Measurements from ENCODE around the gene TOP2A.
"Not testable (repeated sequence)": the region's sequence is repeated elsewhere in the genome, so short reads cannot be mapped to it uniquely, and the experiment has no call there.

TOP2A gene

GRCh38 chr17:40373324-40373723 is 44.4 kb downstream of the TOP2A start:
- POLR2A ChIA-PET, result interaction anchor here (0.6 to 1.2 kb wide), 2 partner anchors 11 to 44 kb away, joined by 3 to 4 read pairs; partner anchors contain the start of gene TOP2A

GRCh38 chr17:40372644-40373043 is 45.1 kb downstream of the TOP2A start:
- CTCF ChIA-PET, result interaction anchor here (0.6 kb wide), 1 partner anchor 103 kb away, joined by 3 read pairs; no protein-coding TSS in a partner anchor
- POLR2A ChIA-PET, result interaction anchor here (0.6 to 1.2 kb wide), 2 partner anchors 12 to 45 kb away, joined by 3 to 4 read pairs; partner anchors contain the start of gene TOP2A
- not testable (repeated sequence) for DNase-seq (ENCODE audit: extremely low spot score)

More at GRCh38 chr17:40373324-40373723, 44.4 kb downstream of the TOP2A start:
- CTCF ChIA-PET, result no interaction called here
- DNase-seq (ENCODE audit: extremely low spot score), result no peak
- no peak for TF ChIP-seq ARNT (IDR thresholded peaks at IDR 0.05)
- no peak for TF ChIP-seq PKNOX1 (IDR thresholded peaks at IDR 0.05)
- TF ChIP-seq FOXK2 (IDR thresholded peaks at IDR 0.05), result no peak
- TF ChIP-seq SP1 (IDR thresholded peaks at IDR 0.05), result no peak
- no peak for TF ChIP-seq FOXM1 (IDR thresholded peaks at IDR 0.05; ENCODE audit: borderline replicate concordance)
- TF ChIP-seq NFRKB (IDR thresholded peaks at IDR 0.05), result no peak
- no peak for TF ChIP-seq TARDBP (IDR thresholded peaks at IDR 0.05)
- TF ChIP-seq ZNF384 (IDR thresholded peaks at IDR 0.05), result no peak
- TF ChIP-seq SUZ12 (IDR thresholded peaks at IDR 0.05), result no peak
- no peak for TF ChIP-seq L3MBTL2 (conservative IDR thresholded peaks at IDR 0.05)
- no peak for TF ChIP-seq FOXA1 (IDR thresholded peaks at IDR 0.05)
- TF ChIP-seq BHLHE40 (IDR thresholded peaks at IDR 0.05; ENCODE audit: borderline replicate concordance), result no peak
- no peak for TF ChIP-seq CTBP1 (IDR thresholded peaks at IDR 0.05; ENCODE audit: borderline replicate concordance)
- TF ChIP-seq HDGF (IDR thresholded peaks at IDR 0.05; ENCODE audit: borderline replicate concordance), result no peak
- no peak for TF ChIP-seq ELF4 (IDR thresholded peaks at IDR 0.05)

- ChIA-PET POLR2A (interaction anchor here (1.4 kb wide), 1 partner anchor 10 kb away, joined by 3 read pairs; no protein-coding TSS in a partner anchor), CTCF (no interaction called here)
- DNase-seq (ENCODE audit: extremely low spot score), result no peak
- TF ChIP-seq L3MBTL2 (conservative IDR thresholded peaks at IDR 0.05) (no peak), BHLHE40 (IDR thresholded peaks at IDR 0.05; ENCODE audit: borderline replicate concordance) (no peak), HDGF (IDR thresholded peaks at IDR 0.05; ENCODE audit: borderline replicate concordance) (no peak), FOXM1 (IDR thresholded peaks at IDR 0.05; ENCODE audit: borderline replicate concordance) (no peak)
These were observed 45.7 kb downstream of the TOP2A start for GRCh38 chr17:40372031-40372430.

GRCh38 chr17:40371261-40371929 is 46.3 kb downstream of the TOP2A start:
- CTCF ChIA-PET, result interaction anchor here (0.6 kb wide), 1 partner anchor 104 kb away, joined by 6 read pairs; no protein-coding TSS in a partner anchor
- POLR2A ChIA-PET, result interaction anchor here (0.6 to 1.4 kb wide), 2 partner anchors 10 to 172 kb away, joined by 3 read pairs; no protein-coding TSS in a partner anchor
- TF ChIP-seq ELF4 (IDR thresholded peaks at IDR 0.05) (no peak; the same call in 1 of the 2 replicates), NFRKB (IDR thresholded peaks at IDR 0.05) (no peak), CTBP1 (IDR thresholded peaks at IDR 0.05; ENCODE audit: borderline replicate concordance) (no peak), FOXA1 (IDR thresholded peaks at IDR 0.05) (no peak), FOXM1 (IDR thresholded peaks at IDR 0.05; ENCODE audit: borderline replicate concordance) (no peak), HDGF (IDR thresholded peaks at IDR 0.05; ENCODE audit: borderline replicate concordance) (no peak), TARDBP (IDR thresholded peaks at IDR 0.05) (no peak), SP1 (IDR thresholded peaks at IDR 0.05) (no peak), SUZ12 (IDR thresholded peaks at IDR 0.05) (no peak), LEF1 (IDR thresholded peaks at IDR 0.05; ENCODE audit: borderline replicate concordance) (no peak), BHLHE40 (IDR thresholded peaks at IDR 0.05; ENCODE audit: borderline replicate concordance) (no peak), PKNOX1 (IDR thresholded peaks at IDR 0.05) (no peak), FOXK2 (IDR thresholded peaks at IDR 0.05) (no peak), ARNT (IDR thresholded peaks at IDR 0.05) (no peak), ZNF384 (IDR thresholded peaks at IDR 0.05) (no peak), L3MBTL2 (conservative IDR thresholded peaks at IDR 0.05) (no peak)
- no peak for DNase-seq (ENCODE audit: extremely low spot score)

GRCh38 chr17:40369923-40370322 is 47.8 kb downstream of the TOP2A start:
- DNase-seq (ENCODE audit: extremely low spot score), result no peak
- TF ChIP-seq ARNT (IDR thresholded peaks at IDR 0.05) (no peak), SP1 (IDR thresholded peaks at IDR 0.05) (no peak), ELF4 (IDR thresholded peaks at IDR 0.05) (no peak), TARDBP (IDR thresholded peaks at IDR 0.05) (no peak), PKNOX1 (IDR thresholded peaks at IDR 0.05) (no peak), NFRKB (IDR thresholded peaks at IDR 0.05) (no peak)
- ChIA-PET CTCF (no interaction called here), POLR2A (interaction anchor here (1.3 kb wide), 1 partner anchor 106 kb away, joined by 4 read pairs; no protein-coding TSS in a partner anchor)

- CTCF ChIA-PET; DNase-seq (ENCODE audit: extremely low spot score); POLR2A ChIA-PET: not testable (repeated sequence)
These were observed 50.0 kb downstream of the TOP2A start for GRCh38 chr17:40367728-40368127.

Measured in HEK293T (cell line).